Measurements from ENCODE around the gene PRDM2. TPM values are rescaled to one million over a fixed set of nuclear protein-coding genes. Genes with fewer than 3 reads are reported as not detected.

Gene PRDM2
- total RNA-seq, 6 experiments from 2014 or later: 20.9 to 26.9 (median 25.7) TPM

- H3K27ac Mint-ChIP-seq: no peak overlapping the region
- no peaks in the 10 kb centered on the region for H3K9me3 Mint-ChIP-seq
- H3K4me1 Mint-ChIP-seq (ENCODE audit: low read depth): peaks cover 42% of the 10 kb centered on the region
- peaks cover 20% of the 10 kb centered on the region for H3K36me3 Mint-ChIP-seq (ENCODE audit: low read depth)
- H3K4me3 Mint-ChIP-seq: no peak overlapping the region
- H3K27me3 Mint-ChIP-seq (ENCODE audit: insufficient read depth): peaks cover 1% of the 10 kb centered on the region; the same call in 1 of the 2 replicates
- TF ChIP-seq, protein P1, sequence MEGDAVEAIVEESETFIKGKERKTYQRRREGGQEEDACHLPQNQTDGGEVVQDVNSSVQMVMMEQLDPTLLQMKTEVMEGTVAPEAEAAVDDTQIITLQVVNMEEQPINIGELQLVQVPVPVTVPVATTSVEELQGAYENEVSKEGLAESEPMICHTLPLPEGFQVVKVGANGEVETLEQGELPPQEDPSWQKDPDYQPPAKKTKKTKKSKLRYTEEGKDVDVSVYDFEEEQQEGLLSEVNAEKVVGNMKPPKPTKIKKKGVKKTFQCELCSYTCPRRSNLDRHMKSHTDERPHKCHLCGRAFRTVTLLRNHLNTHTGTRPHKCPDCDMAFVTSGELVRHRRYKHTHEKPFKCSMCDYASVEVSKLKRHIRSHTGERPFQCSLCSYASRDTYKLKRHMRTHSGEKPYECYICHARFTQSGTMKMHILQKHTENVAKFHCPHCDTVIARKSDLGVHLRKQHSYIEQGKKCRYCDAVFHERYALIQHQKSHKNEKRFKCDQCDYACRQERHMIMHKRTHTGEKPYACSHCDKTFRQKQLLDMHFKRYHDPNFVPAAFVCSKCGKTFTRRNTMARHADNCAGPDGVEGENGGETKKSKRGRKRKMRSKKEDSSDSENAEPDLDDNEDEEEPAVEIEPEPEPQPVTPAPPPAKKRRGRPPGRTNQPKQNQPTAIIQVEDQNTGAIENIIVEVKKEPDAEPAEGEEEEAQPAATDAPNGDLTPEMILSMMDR (IDR thresholded peaks at IDR 0.05): peak; percentile 27; the same call in 1 of the 2 replicates
- no peak for DNase-seq
Observed at GRCh38 chr1:13788795-13789194, 88.8 kb downstream of the PRDM2 start.

- peaks cover 1% of the 10 kb centered on the region; the same call in 1 of the 2 replicates for H3K27me3 Mint-ChIP-seq (ENCODE audit: insufficient read depth)
- peaks cover 29% of the 10 kb centered on the region for H3K36me3 Mint-ChIP-seq (ENCODE audit: low read depth)
- H3K27ac Mint-ChIP-seq: no peak overlapping the region
- H3K9me3 Mint-ChIP-seq: no peaks in the 10 kb centered on the region
- H3K4me3 Mint-ChIP-seq: no peak overlapping the region
- peaks cover 25% of the 10 kb centered on the region for H3K4me1 Mint-ChIP-seq (ENCODE audit: low read depth)
- no peak for DNase-seq
- TF ChIP-seq, protein P1 (IDR thresholded peaks at IDR 0.05): no peak
Observed at GRCh38 chr1:13790290-13791030, 90.5 kb downstream of the PRDM2 start.

DNA sequence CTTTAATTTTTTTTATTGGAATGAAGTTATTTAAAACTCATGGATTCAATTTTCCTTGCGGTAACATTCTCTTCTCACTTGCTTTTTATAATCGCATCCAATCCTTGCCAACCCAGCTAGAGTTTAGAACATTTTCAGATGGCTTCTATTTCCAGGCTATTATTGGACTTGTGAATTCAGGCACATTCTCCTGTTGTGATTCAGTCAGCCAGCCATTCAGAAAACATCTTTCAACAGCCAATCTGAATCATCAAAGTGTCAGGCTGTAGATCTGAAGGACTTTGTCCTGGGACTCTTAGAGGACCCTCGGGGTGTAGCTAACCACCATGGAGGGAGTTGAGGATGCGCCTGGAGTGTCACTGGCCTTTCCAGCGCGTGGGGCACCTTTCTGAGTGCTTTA lies 92.4 kb downstream of the PRDM2 start:
- peaks cover 16% of the 10 kb centered on the region for H3K4me1 Mint-ChIP-seq (ENCODE audit: low read depth)
- peaks cover 30% of the 10 kb centered on the region for H3K36me3 Mint-ChIP-seq (ENCODE audit: low read depth)
- H3K4me3 Mint-ChIP-seq: peak overlapping the region; percentile 53
- DNase-seq: peak; percentile 62
- TF ChIP-seq, protein P1 (IDR thresholded peaks at IDR 0.05): no peak
- peak overlapping the region; percentile 61 for H3K27ac Mint-ChIP-seq
- no peaks in the 10 kb centered on the region for H3K9me3 Mint-ChIP-seq
- H3K27me3 Mint-ChIP-seq (ENCODE audit: insufficient read depth): no peaks in the 10 kb centered on the region

DNA sequence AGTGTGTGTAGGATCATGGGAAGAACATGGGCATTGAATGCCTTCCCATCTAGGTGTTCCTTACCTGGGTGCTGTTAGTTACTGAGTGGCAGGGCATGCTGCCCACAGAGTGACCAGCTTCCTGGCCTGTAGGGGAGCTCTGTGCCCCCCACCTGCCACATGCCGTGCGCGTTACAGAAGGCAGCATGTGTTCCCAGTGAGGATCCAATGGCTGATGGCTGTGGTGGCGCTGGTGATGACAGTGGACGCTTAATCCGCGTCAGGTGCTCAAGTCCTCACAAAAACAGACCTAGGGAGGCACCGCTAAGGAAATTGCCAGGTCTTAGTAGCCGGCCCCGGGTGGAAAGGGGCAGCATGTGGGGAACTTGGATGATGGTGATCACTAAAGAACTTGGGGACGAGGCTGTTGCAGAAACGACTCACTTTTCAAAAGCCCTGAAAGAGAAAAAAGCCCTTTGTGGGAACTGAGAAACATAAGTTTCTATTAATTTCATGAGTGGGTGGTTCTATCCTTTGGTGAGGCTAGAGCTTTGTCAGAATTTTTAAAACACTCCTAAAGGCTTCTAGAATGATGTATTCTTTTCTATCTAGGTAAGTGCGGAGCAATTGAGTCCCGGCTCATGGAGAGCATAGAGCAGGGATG lies 93.2 kb downstream of the PRDM2 start:
- DNase-seq: no peak
- Mint-ChIP-seq H3K9me3 (no peaks in the 10 kb centered on the region), H3K27me3 (ENCODE audit: insufficient read depth) (peaks cover 3% of the 10 kb centered on the region; the same call in 1 of the 2 replicates), H3K4me1 (ENCODE audit: low read depth) (peaks cover 16% of the 10 kb centered on the region), H3K4me3 (no peak overlapping the region), H3K27ac (no peak overlapping the region; the same call in 1 of the 2 replicates), H3K36me3 (ENCODE audit: low read depth) (peaks cover 32% of the 10 kb centered on the region)
- TF ChIP-seq, protein P1 (IDR thresholded peaks at IDR 0.05): no peak

- no peaks in the 10 kb centered on the region for H3K9me3 Mint-ChIP-seq
- peaks cover 3% of the 10 kb centered on the region; the same call in 1 of the 2 replicates for H3K27me3 Mint-ChIP-seq (ENCODE audit: insufficient read depth)
- peaks cover 16% of the 10 kb centered on the region for H3K4me1 Mint-ChIP-seq (ENCODE audit: low read depth)
- H3K27ac Mint-ChIP-seq: no peak overlapping the region
- peaks cover 30% of the 10 kb centered on the region for H3K36me3 Mint-ChIP-seq (ENCODE audit: low read depth)
- DNase-seq: no peak
- TF ChIP-seq, protein P1 (IDR thresholded peaks at IDR 0.05): no peak
- H3K4me3 Mint-ChIP-seq: no peak overlapping the region
Observed at GRCh38 chr1:13794231-13795187, 94.5 kb downstream of the PRDM2 start.

Measured in HFFc6 (cell line).